ENCODE measurements around the gene TRIP11.

DNA sequence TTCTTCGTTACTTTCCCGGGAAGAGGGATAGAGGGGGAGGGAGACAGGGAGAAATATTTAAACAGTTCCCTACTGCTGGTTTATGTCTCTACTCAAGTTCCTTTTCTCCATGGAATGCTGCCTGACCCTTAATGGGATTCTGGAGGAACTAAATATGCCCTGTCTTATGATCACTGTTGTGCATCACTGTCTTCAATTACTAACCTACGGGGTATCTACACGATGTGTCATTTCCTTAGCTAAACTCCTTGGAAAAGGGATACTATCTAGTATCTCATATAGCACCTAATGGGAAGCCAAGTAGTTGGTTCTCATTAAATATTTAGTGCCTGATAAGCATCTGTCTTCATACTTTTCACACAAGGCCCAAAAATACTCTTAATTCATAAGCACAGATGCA lies 54.9 kb downstream of the TRIP11 start:
- TF ChIP-seq EP300 (IDR thresholded peaks at IDR 0.05) (no peak), POLR2A (IDR thresholded peaks at IDR 0.05) (no peak), CTCF (IDR thresholded peaks at IDR 0.05) (no peak)

All from suprapubic skin (tissue), 3 donors.